Measurements from ENCODE around the gene TLR10. TPM values are rescaled to one million over a fixed set of nuclear protein-coding genes. Genes with fewer than 3 reads are reported as not detected.

Gene TLR10
- total RNA-seq, 1 experiment from 2014 or later: 0.30 TPM

- TF ChIP-seq SRF (IDR thresholded peaks at IDR 0.05; ENCODE audit: low read depth): no peak
- TF ChIP-seq, protein P1, sequence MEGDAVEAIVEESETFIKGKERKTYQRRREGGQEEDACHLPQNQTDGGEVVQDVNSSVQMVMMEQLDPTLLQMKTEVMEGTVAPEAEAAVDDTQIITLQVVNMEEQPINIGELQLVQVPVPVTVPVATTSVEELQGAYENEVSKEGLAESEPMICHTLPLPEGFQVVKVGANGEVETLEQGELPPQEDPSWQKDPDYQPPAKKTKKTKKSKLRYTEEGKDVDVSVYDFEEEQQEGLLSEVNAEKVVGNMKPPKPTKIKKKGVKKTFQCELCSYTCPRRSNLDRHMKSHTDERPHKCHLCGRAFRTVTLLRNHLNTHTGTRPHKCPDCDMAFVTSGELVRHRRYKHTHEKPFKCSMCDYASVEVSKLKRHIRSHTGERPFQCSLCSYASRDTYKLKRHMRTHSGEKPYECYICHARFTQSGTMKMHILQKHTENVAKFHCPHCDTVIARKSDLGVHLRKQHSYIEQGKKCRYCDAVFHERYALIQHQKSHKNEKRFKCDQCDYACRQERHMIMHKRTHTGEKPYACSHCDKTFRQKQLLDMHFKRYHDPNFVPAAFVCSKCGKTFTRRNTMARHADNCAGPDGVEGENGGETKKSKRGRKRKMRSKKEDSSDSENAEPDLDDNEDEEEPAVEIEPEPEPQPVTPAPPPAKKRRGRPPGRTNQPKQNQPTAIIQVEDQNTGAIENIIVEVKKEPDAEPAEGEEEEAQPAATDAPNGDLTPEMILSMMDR (IDR thresholded peaks at IDR 0.05 in 2 of 3, conservative IDR thresholded peaks at IDR 0.05 in 1 of 3; ENCODE audit: borderline replicate concordance in 1 of 3, insufficient read depth in 1 of 3, low read depth in 2 of 3, low read length in 2 of 3): no peak
- no peak for ATAC-seq
- no peaks in the 10 kb centered on the region for H3K79me2 ChIP-seq (ENCODE audit: insufficient read depth, low read length)
- no peaks in the 10 kb centered on the region for H3K9me2 ChIP-seq (ENCODE audit: insufficient read depth)
- CTCF ChIA-PET: no interaction called here
- no TSS peak for BruUV-seq (replicated peaks)
- no peaks in the 10 kb centered on the region for H4K20me1 ChIP-seq (ENCODE audit: insufficient read depth)
- no peak overlapping the region for H3K4me3 ChIP-seq (replicated peaks in 1 of 2; ENCODE audit: low read depth in 1 of 2, low read length in 2 of 2)
- H3K9ac ChIP-seq (ENCODE audit: low read length): no peak overlapping the region
- RAD21 ChIA-PET (ENCODE audit: low non-redundant PET in 1 of 2, low total read pairs in 2 of 2, uncharacterized antibody in 2 of 2, unreplicated experiment in 2 of 2): no interaction called here
- H2AFZ ChIP-seq (ENCODE audit: low read depth, low read length, poor library complexity, severe bottlenecking): no peak overlapping the region
- H3K9me3 ChIP-seq (ENCODE audit: control insufficient read depth in 1 of 2, insufficient read depth in 1 of 2, low read depth in 1 of 2, low read length in 2 of 2): no peaks in the 10 kb centered on the region
- no peaks in the 10 kb centered on the region for H3K27me3 ChIP-seq (ENCODE audit: insufficient read depth, low read length)
- intact Hi-C loops (cut with micrococcal nuclease): no loop called here
- POLR2A ChIA-PET: no interaction called here
- no peaks in the 10 kb centered on the region for H3K4me1 ChIP-seq (ENCODE audit: control insufficient read depth in 1 of 2, insufficient read depth in 2 of 2, low read length in 2 of 2)
- no peak overlapping the region for H3K4me2 ChIP-seq (ENCODE audit: low read length)
- DNase-seq (ENCODE audit: low read depth, low spot score): no peak
- no peak overlapping the region for H3K27ac ChIP-seq (ENCODE audit: low read depth, low read length)
- no peaks in the 10 kb centered on the region for H3K36me3 ChIP-seq (ENCODE audit: control insufficient read depth in 1 of 2, insufficient read depth in 2 of 2, low read length in 2 of 2)
Measured at GRCh38 chr4:38815885-38816782, 33.3 kb upstream of the TLR10 start.

DNA sequence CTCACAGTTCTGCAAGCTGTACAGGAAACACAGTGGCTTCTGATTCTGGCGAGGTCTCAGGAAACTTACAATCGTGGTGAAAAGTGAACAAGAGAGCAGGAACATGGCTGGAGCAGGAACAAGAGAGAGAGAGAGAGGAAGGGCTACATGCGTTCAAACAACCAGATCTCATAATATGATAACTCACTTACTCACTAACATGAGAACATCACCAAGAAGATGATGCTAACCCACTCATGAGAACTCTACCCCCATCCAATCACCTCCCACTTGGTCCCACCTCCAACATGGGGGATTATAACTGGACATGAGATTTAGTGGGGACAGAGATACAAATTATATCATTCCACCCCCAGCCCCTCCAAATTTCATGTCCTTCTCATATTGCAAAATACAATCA is 31.6 kb upstream of the TLR10 start:
- Histone ChIP-seq H3K9me2 (ENCODE audit: insufficient read depth) (no peaks in the 10 kb centered on the region), H3K9ac (ENCODE audit: low read length) (no peak overlapping the region), H3K4me2 (ENCODE audit: low read length) (no peak overlapping the region), H3K9me3 (ENCODE audit: control insufficient read depth in 1 of 2, insufficient read depth in 1 of 2, low read depth in 1 of 2, low read length in 2 of 2) (no peaks in the 10 kb centered on the region), H3K4me1 (ENCODE audit: control insufficient read depth in 1 of 2, insufficient read depth in 2 of 2, low read length in 2 of 2) (no peaks in the 10 kb centered on the region), H3K79me2 (ENCODE audit: insufficient read depth, low read length) (no peaks in the 10 kb centered on the region), H3K36me3 (ENCODE audit: control insufficient read depth in 1 of 2, insufficient read depth in 2 of 2, low read length in 2 of 2) (no peaks in the 10 kb centered on the region), H3K27ac (ENCODE audit: low read depth, low read length) (no peak overlapping the region), H3K27me3 (ENCODE audit: insufficient read depth, low read length) (no peaks in the 10 kb centered on the region), H2AFZ (ENCODE audit: low read depth, low read length, poor library complexity, severe bottlenecking) (no peak overlapping the region), H3K4me3 (replicated peaks in 1 of 2; ENCODE audit: low read depth in 1 of 2, low read length in 2 of 2) (no peak overlapping the region), H4K20me1 (ENCODE audit: insufficient read depth) (no peaks in the 10 kb centered on the region)
- DNase-seq (ENCODE audit: low read depth, low spot score): no peak
- RAD21 ChIA-PET (ENCODE audit: low non-redundant PET in 1 of 2, low total read pairs in 2 of 2, uncharacterized antibody in 2 of 2, unreplicated experiment in 2 of 2): no interaction called here
- no peak for ATAC-seq
- POLR2A ChIA-PET: no interaction called here
- intact Hi-C loops (cut with micrococcal nuclease): no loop called here
- no TSS peak for BruUV-seq (replicated peaks)
- CTCF ChIA-PET: no interaction called here
- TF ChIP-seq SIN3A (IDR thresholded peaks at IDR 0.05; ENCODE audit: low read depth) (no peak), REST (IDR thresholded peaks at IDR 0.05; ENCODE audit: low read depth) (no peak), CBX3 (IDR thresholded peaks at IDR 0.05; ENCODE audit: low read depth) (no peak), EZH2 (IDR thresholded peaks at IDR 0.05) (no peak), RAD21 (IDR thresholded peaks at IDR 0.05; ENCODE audit: low read depth) (no peak), ELF1 (IDR thresholded peaks at IDR 0.05; ENCODE audit: borderline replicate concordance, low read depth) (no peak), YY1 (IDR thresholded peaks at IDR 0.05; ENCODE audit: extremely low read depth, insufficient replicate concordance, low read depth, low read length) (no peak), CEBPB (IDR thresholded peaks at IDR 0.05; ENCODE audit: low read depth) (no peak), POLR2AphosphoS5 (IDR thresholded peaks at IDR 0.05; ENCODE audit: low read depth, low read length) (no peak)
- TF ChIP-seq, protein P1 (IDR thresholded peaks at IDR 0.05 in 2 of 3, conservative IDR thresholded peaks at IDR 0.05 in 1 of 3; ENCODE audit: borderline replicate concordance in 1 of 3, insufficient read depth in 1 of 3, low read depth in 2 of 3, low read length in 2 of 3): no peak
